H1 (cell line): ENCODE measurements around the gene ABLIM1. TPM values are rescaled to one million over a fixed set of nuclear protein-coding genes. Genes with fewer than 3 reads are reported as not detected.

Experiments
- CTCF ChIA-PET: fragments of 300-600 bp; sonication (Branson Sonifier 250); formaldehyde crosslinking; loops from one replicate; lab custom pipeline; 2021; ENCODE audit not compliant: partially characterized antibody; lab: Charles Lee
- POLR2A ChIA-PET: fragments of 300-600 bp; sonication (Branson Sonifier 250); formaldehyde crosslinking; loops from one replicate; lab custom pipeline; 2021; ENCODE audit warnings: inconsistent platforms; ENCODE audit not compliant: partially characterized antibody; lab: Charles Lee
- DNase-seq, 2 experiments: peaks; one replicate each; pipeline versions ENCODE4 v3.0.0 to v3.0.0-alpha.2; 2010 to 2022; ENCODE audit warnings: low spot score in 2 of 2, low read depth in 1 of 2, mixed read lengths in 1 of 2
- FAIRE-seq: peaks from 2 replicates; lab custom pipeline; 2011; peaks lifted over from hg19 to GRCh38; lab: Jason Lieb, UNC
- H2AFZ ChIP-seq: 2 replicates; pipeline ENCODE4 v1.8.1; 2012; ENCODE audit warnings: low read length, inconsistent platforms
- H2AK5ac ChIP-seq: 2 replicates; pipeline ENCODE4 v1.6.1; 2013; ENCODE audit warnings: low read depth, low read length
- H2BK120ac ChIP-seq: replicated peaks from 2 replicates; pipeline ENCODE3; 2013; ENCODE audit warnings: low read depth, low read length, inconsistent platforms
- H2BK12ac ChIP-seq: 2 replicates; pipeline ENCODE4 v1.6.1; 2013; ENCODE audit warnings: low read depth, low read length
- H2BK15ac ChIP-seq: 2 replicates; pipeline ENCODE4 v1.6.1; 2013; ENCODE audit warnings: low read length
- H2BK20ac ChIP-seq: 2 replicates; pipeline ENCODE4 v1.6.1; 2013; ENCODE audit warnings: low read length
- H2BK5ac ChIP-seq: 2 replicates; pipeline ENCODE4 v1.6.1; 2013; ENCODE audit warnings: low read depth, low read length
- H3K14ac ChIP-seq: 2 replicates; pipeline ENCODE4 v1.6.1; 2013; ENCODE audit warnings: inconsistent platforms; ENCODE audit not compliant: insufficient read length
- H3K18ac ChIP-seq: 2 replicates; pipeline ENCODE4 v1.6.1; 2013; ENCODE audit warnings: low read length; ENCODE audit errors: extremely low read depth
- H3K23ac ChIP-seq: 2 replicates; pipeline ENCODE4 v1.6.1; 2013; ENCODE audit warnings: inconsistent platforms; ENCODE audit not compliant: insufficient read length
- H3K23me2 ChIP-seq: 2 replicates; pipeline ENCODE4 v1.6.1; 2013; ENCODE audit warnings: low read depth, low read length
- H3K27ac ChIP-seq: 2 replicates; pipeline ENCODE4 v1.6.1; 2011; ENCODE audit warnings: low read depth, low read length, inconsistent platforms
- H3K27me3 ChIP-seq, 4 experiments: replicated peaks in 1 of 4; 1 replicate in 1 of 4; 2 replicates in 3 of 4; pipeline versions ENCODE4 v1.6.1 to v1.8.1; 2011 to 2013; ENCODE audit warnings: low read length in 3 of 4, mild to moderate bottlenecking in 3 of 4, inconsistent platforms in 2 of 4, mixed read lengths in 2 of 4, moderate library complexity in 1 of 4; ENCODE audit not compliant: control insufficient read depth in 3 of 4, insufficient read depth in 3 of 4; ENCODE audit errors: extremely low read depth in 1 of 4
- H3K36me3 ChIP-seq, 4 experiments: 2 replicates each; pipeline versions ENCODE4 v1.6.1 to v1.8.1; 2011 to 2013; ENCODE audit warnings: mild to moderate bottlenecking in 4 of 4, low read length in 3 of 4, moderate library complexity in 2 of 4, control low read depth in 1 of 4, inconsistent platforms in 1 of 4; ENCODE audit not compliant: insufficient read depth in 4 of 4, control insufficient read depth in 2 of 4
- H3K4ac ChIP-seq: replicated peaks from 2 replicates; pipeline ENCODE3; 2013; ENCODE audit warnings: low read length, low read depth, mixed read lengths, inconsistent platforms; ENCODE audit not compliant: insufficient read length
- H3K4me1 ChIP-seq, 4 experiments: replicated peaks in 1 of 4; 1 replicate in 1 of 4; 2 replicates in 3 of 4; pipeline versions ENCODE4 v1.6.1 to v1.8.1; 2011 to 2013; ENCODE audit warnings: low read length in 3 of 4, inconsistent platforms in 2 of 4, mixed read lengths in 1 of 4; ENCODE audit not compliant: insufficient read depth in 4 of 4, control insufficient read depth in 3 of 4
- H3K4me2 ChIP-seq, 2 experiments: 2 replicates each; pipeline versions ENCODE4 v1.6.1 to v1.8.1; 2011 to 2013; ENCODE audit warnings: low read depth in 2 of 2, low read length in 2 of 2, control low read depth in 1 of 2, inconsistent platforms in 1 of 2, mild to moderate bottlenecking in 1 of 2; ENCODE audit not compliant: insufficient read depth in 1 of 2
- H3K4me3 ChIP-seq, 4 experiments: fragments of 200-600, 300-600 bp in 1 of 4; sonication (generic), shearing (Covaris generic), sonication (Bioruptor Twin) in 1 of 4; 2 replicates each; pipeline versions ENCODE4 v1.5.1 to v1.8.1; 2011 to 2016; ENCODE audit warnings: low read length in 4 of 4, low read depth in 3 of 4, control low read depth in 2 of 4, inconsistent platforms in 2 of 4, mild to moderate bottlenecking in 2 of 4, mixed read lengths in 1 of 4, moderate library complexity in 1 of 4; ENCODE audit not compliant: insufficient read depth in 2 of 4; ENCODE audit errors: extremely low read depth in 1 of 4
- H3K56ac ChIP-seq: replicated peaks from 2 replicates; pipeline ENCODE3; 2013; ENCODE audit warnings: low read depth, mild to moderate bottlenecking, mixed read lengths, low read length, inconsistent platforms; ENCODE audit not compliant: insufficient read length
- H3K79me1 ChIP-seq: 2 replicates; pipeline ENCODE4 v1.6.1; 2013; ENCODE audit warnings: low read depth, low read length, control low read depth
- H3K79me2 ChIP-seq, 2 experiments: 2 replicates each; pipeline versions ENCODE4 v1.6.1 to v1.8.1; 2012 to 2013; ENCODE audit warnings: low read length in 2 of 2, mild to moderate bottlenecking in 2 of 2, inconsistent platforms in 1 of 2; ENCODE audit not compliant: insufficient read depth in 2 of 2, control insufficient read depth in 1 of 2
- H3K9ac ChIP-seq, 4 experiments: replicated peaks in 1 of 4; 1 replicate in 1 of 4; 2 replicates in 3 of 4; pipeline versions ENCODE4 v1.6.1 to v1.8.1; 2011 to 2013; ENCODE audit warnings: low read depth in 3 of 4, low read length in 3 of 4, control low read depth in 2 of 4, mild to moderate bottlenecking in 2 of 4, moderate library complexity in 2 of 4, inconsistent platforms in 1 of 4; ENCODE audit errors: extremely low read depth in 1 of 4
- H3K9me3 ChIP-seq, 2 experiments: 2 replicates each; pipeline versions ENCODE4 v1.6.1 to v1.8.1; 2012 to 2013; ENCODE audit warnings: mild to moderate bottlenecking in 2 of 2, moderate library complexity in 2 of 2, control low read depth in 1 of 2, inconsistent platforms in 1 of 2, low read depth in 1 of 2, low read length in 1 of 2, mixed read lengths in 1 of 2; ENCODE audit not compliant: insufficient read depth in 2 of 2
- H4K20me1 ChIP-seq, 2 experiments: replicated peaks in 1 of 2; 2 replicates each; pipeline versions ENCODE3 to v1.8.1; 2011 to 2013; ENCODE audit warnings: inconsistent platforms in 2 of 2, low read length in 2 of 2, mild to moderate bottlenecking in 1 of 2; ENCODE audit not compliant: insufficient read depth in 2 of 2, control insufficient read depth in 1 of 2
- H4K5ac ChIP-seq: 2 replicates; pipeline ENCODE4 v1.6.1; 2013; ENCODE audit warnings: low read length, low read depth, mixed read lengths, inconsistent platforms; ENCODE audit not compliant: insufficient read length
- H4K8ac ChIP-seq: 2 replicates; pipeline ENCODE4 v1.8.0; 2013; ENCODE audit warnings: mild to moderate bottlenecking, moderate library complexity, low read length, inconsistent platforms; ENCODE audit not compliant: insufficient read depth; ENCODE audit errors: extremely low read depth
- H4K91ac ChIP-seq: replicated peaks from 2 replicates; pipeline ENCODE3; 2013; ENCODE audit warnings: low read length, mixed read lengths, inconsistent platforms; ENCODE audit not compliant: insufficient read length
- BACH1 ChIP-seq: IDR thresholded peaks from 2 replicates; pipeline ENCODE4 v1.6.1; 2012; ENCODE audit warnings: low read length, improper control_type of control experiment
- BCL11A ChIP-seq, 2 experiments: IDR thresholded peaks; one replicate each; pipeline ENCODE4 v1.6.1; 2011; ENCODE audit warnings: low read depth in 2 of 2, low read length in 2 of 2, mild to moderate bottlenecking in 2 of 2
- CBX8 ChIP-seq: fragments of 300-800, 300-1000 bp; sonication (generic); IDR thresholded peaks from 2 replicates; pipeline ENCODE4 v1.7.1; 2016; ENCODE audit warnings: low read depth, low read length, borderline replicate concordance
- E2F6 ChIP-seq: IDR thresholded peaks from 2 replicates; pipeline ENCODE4 v1.6.1; 2012; ENCODE audit warnings: inconsistent platforms
- HDAC6 ChIP-seq: IDR thresholded peaks from one replicate; pipeline ENCODE4 v1.7.1; 2012; ENCODE audit warnings: low read depth, mild to moderate bottlenecking, inconsistent platforms, low read length, moderate library complexity
- MAFK ChIP-seq: IDR thresholded peaks from 2 replicates; pipeline ENCODE4 v1.6.1; 2012; ENCODE audit warnings: low read depth, mild to moderate bottlenecking, improper control_type of control experiment, low read length
- MAX ChIP-seq: IDR thresholded peaks from 2 replicates; pipeline ENCODE4 v1.6.1; 2012; ENCODE audit warnings: inconsistent platforms
- PHF8 ChIP-seq: fragments of 200-600 bp; sonication (generic); conservative IDR thresholded peaks from 2 replicates; pipeline ENCODE4 v1.7.1; 2012; ENCODE audit warnings: low read depth, mild to moderate bottlenecking, inconsistent platforms, low read length, moderate library complexity
- RNF2 ChIP-seq: fragments of 200-900, 300-1000 bp; sonication (generic); IDR thresholded peaks from 2 replicates; pipeline ENCODE4 v1.7.1; 2016; ENCODE audit warnings: borderline replicate concordance, low read depth, mild to moderate bottlenecking, antibody characterized with exemption, low read length; ENCODE audit not compliant: poor library complexity, severe bottlenecking; ENCODE audit errors: missing control alignments
- TAF1 ChIP-seq: IDR thresholded peaks from 2 replicates; pipeline ENCODE4 v1.6.1; 2011; ENCODE audit warnings: mild to moderate bottlenecking, low read depth, low read length
- TCF12 ChIP-seq: IDR thresholded peaks from 2 replicates; pipeline ENCODE4 v1.6.1; 2011; ENCODE audit warnings: low read depth, mild to moderate bottlenecking, low read length
- ZNF274 ChIP-seq: IDR thresholded peaks from 2 replicates; pipeline ENCODE4 v1.7.0; 2012; ENCODE audit warnings: low read length, borderline replicate concordance; ENCODE audit errors: extremely low read depth
- WGBS, 2 experiments: shearing (Covaris generic) in 1 of 2; methylation state at CpG; one replicate each; pipeline versions ENCODE4 v1.1.6 to v1.1.7; 2013 to 2015; ENCODE audit warnings: low lambda C conversion rate in 2 of 2, mixed read lengths in 2 of 2, inconsistent platforms in 1 of 2, low coverage in 1 of 2, missing lambda C conversion rate in 1 of 2; ENCODE audit not compliant: insufficient replicate concordance in 2 of 2, insufficient coverage in 1 of 2, insufficient read length in 1 of 2; ENCODE audit errors: extremely low coverage in 1 of 2, missing lambda C conversion rate in 1 of 2; 5-methylcytosine and 5-hydroxymethylcytosine counted together
- polyA plus RNA-seq, 7 experiments: library from polyadenylated mRNA; depleted of rRNA in 3 of 7; stranded (reverse) in 5 of 7; unstranded in 2 of 7; fragments of >200 nt in 5 of 7; fragments of 200-250 nt in 2 of 7; gene quantifications; 1 replicate in 5 of 7; 2 replicates in 1 of 7; 4 replicates in 1 of 7; pipeline versions ENCODE4 v1.2.1 to v1.2.3, GENCODE V29; 2011 to 2013; ENCODE audit warnings: missing spikeins in 2 of 7, mixed read lengths in 2 of 7
- total RNA-seq: library from RNA; stranded (reverse); fragmentation: NEBNext Ultra II Directional; extraction: Animal tissue kit (Norgen Biotek cat#: 25700); gene quantifications from 2 replicates; pipeline ENCODE4 v1.2.1, GENCODE V29; 2021

Gene ABLIM1
- total and polyA plus RNA-seq, 2 of the 8 experiments (the other 6 are each of a cell fraction or from before 2014, with no cell fraction given) = 51.2 to 51.7 TPM

- H3K79me2 ChIP-seq = no peaks in the 10 kb centered on the region
- H4K91ac ChIP-seq = no peak overlapping the region
- no peak overlapping the region for H3K23ac ChIP-seq
- H3K27me3 ChIP-seq = no peaks in the 10 kb centered on the region
- no peaks in the 10 kb centered on the region for H3K79me1 ChIP-seq
- H3K4me3 ChIP-seq = no peak overlapping the region
- POLR2A ChIA-PET = interaction anchor here (1.4 kb wide), 1 partner anchor 155 kb away, joined by 4 read pairs; no protein-coding TSS in a partner anchor
- H3K27ac ChIP-seq = no peak overlapping the region
- DNase-seq (no peak), FAIRE-seq (no peak)
- H3K36me3 ChIP-seq = peaks cover 0 to 3% (median under 1%) of the 10 kb centered on the region in 4 experiments; a peak in 1 of 8 replicates
- H4K5ac ChIP-seq = no peak overlapping the region
- no peak overlapping the region for H2BK120ac ChIP-seq
- no peaks in the 10 kb centered on the region for H3K9me3 ChIP-seq
- no peak overlapping the region for H3K14ac ChIP-seq
- H2BK15ac ChIP-seq = no peak overlapping the region
- H4K8ac ChIP-seq = no peak overlapping the region
- WGBS, 2 experiments = 85% methylated on average over 9 of the region's 9 CpGs; no CpG with 5 or more reads in 1 of the 2 experiments
- no peak overlapping the region for H2BK5ac ChIP-seq
- H3K9ac ChIP-seq = no peak overlapping the region
- no peak overlapping the region for H2BK20ac ChIP-seq
- H3K56ac ChIP-seq = no peak overlapping the region
- H3K4me2 ChIP-seq = no peak overlapping the region
- 0 out of 7 replicates have a peak, but pooled peaks cover 0 to 2% (median 0%) of the 10 kb centered on the region in 4 experiments for H3K4me1 ChIP-seq
- H4K20me1 ChIP-seq = no peaks in the 10 kb centered on the region
- no peaks in the 10 kb centered on the region for H3K23me2 ChIP-seq
- H3K18ac ChIP-seq = no peak overlapping the region
- H2AK5ac ChIP-seq = no peak overlapping the region
- H2AFZ ChIP-seq = no peak overlapping the region
- CTCF ChIA-PET = interaction anchor here (0.6 to 9.2 kb wide), 44 partner anchors 11 to 328 kb away, joined by 3 to 91 read pairs (median 4); partner anchors contain the start of gene VWA2
- no peak overlapping the region for H3K4ac ChIP-seq
- H2BK12ac ChIP-seq = no peak overlapping the region
- TF ChIP-seq RNF2 = no peak
- no peak for TF ChIP-seq MAFK
- no peak for TF ChIP-seq BACH1
- TF ChIP-seq PHF8 = no peak
- no peak for TF ChIP-seq HDAC6
- no peak for TF ChIP-seq BCL11A (IDR thresholded peaks at IDR 0.05; ENCODE audit: low read depth in 2 of 2, low read length in 2 of 2)
- TF ChIP-seq CBX8 = no peak
- no peak for TF ChIP-seq TCF12
- no peak for TF ChIP-seq MAX
- TF ChIP-seq TAF1 = no peak
- TF ChIP-seq ZNF274 = no peak
- TF ChIP-seq E2F6 = no peak
These were observed 199.7 kb downstream of the ABLIM1 start for GRCh38 chr10:114458216-114458920.
